CD4-positive, CD25-positive, alpha-beta regulatory T cell (primary cell): ENCODE data around the gene ANAPC10. TPM values are rescaled to one million over a fixed set of nuclear protein-coding genes. Genes with fewer than 3 reads are reported as not detected.
"Not testable (repeated sequence)": the region's sequence is repeated elsewhere in the genome, so short reads cannot be mapped to it uniquely, and the experiment has no call there.

Experiments used
- ATAC-seq, 2 donors: fragments of 150-1000 bp; cut with Tn5 transposase; one replicate each; pipeline ENCODE4 v1.10.0; 2021; ENCODE audit warnings: low read depth in 2 of 2, moderate number of reproducible peaks in 2 of 2, moderate library complexity in 1 of 2
- DNase-seq, 3 donors: peaks; one replicate each; pipeline versions ENCODE4 v3.0.0 to v3.0.0-alpha.2; 2012 to 2022; ENCODE audit warnings: mixed read lengths in 1 of 3
- H3K27ac ChIP-seq: one replicate; pipeline ENCODE4 v1.7.0; 2013; ENCODE audit warnings: mild to moderate bottlenecking, low read length; ENCODE audit not compliant: insufficient read depth, poor library complexity, severe bottlenecking
- H3K27me3 ChIP-seq: one replicate; pipeline ENCODE4 v1.7.0; 2013; ENCODE audit warnings: low read length; ENCODE audit not compliant: control insufficient read depth, insufficient read depth
- H3K36me3 ChIP-seq: one replicate; pipeline ENCODE4 v1.7.0; 2013; ENCODE audit warnings: mild to moderate bottlenecking, low read length, moderate library complexity; ENCODE audit not compliant: control insufficient read depth, insufficient read depth
- H3K4me1 ChIP-seq: 2 replicates; pipeline ENCODE4 v1.7.0; 2013; ENCODE audit warnings: mild to moderate bottlenecking, low read length; ENCODE audit not compliant: insufficient read depth, control insufficient read depth, poor library complexity, severe bottlenecking
- H3K4me3 ChIP-seq: one replicate; pipeline ENCODE4 v1.7.0; 2013; ENCODE audit warnings: low read depth, mild to moderate bottlenecking, low read length, moderate library complexity
- H3K9me3 ChIP-seq, 2 experiments: 1 replicate in 1 of 2; 2 replicates in 1 of 2; pipeline ENCODE4 v1.7.0; 2013; ENCODE audit warnings: low read length in 2 of 2, mild to moderate bottlenecking in 1 of 2, moderate library complexity in 1 of 2; ENCODE audit not compliant: control insufficient read depth in 2 of 2
- H3K27ac Mint-ChIP-seq, 3 donors: one replicate each; pipeline ENCODE4 v1.8.0; 2020 to 2022; ENCODE audit warnings: mild to moderate bottlenecking in 3 of 3, mixed read lengths in 3 of 3, moderate library complexity in 2 of 3
- H3K27me3 Mint-ChIP-seq: one replicate; pipeline ENCODE4 v1.8.0; 2022; ENCODE audit warnings: mild to moderate bottlenecking, mixed read lengths
- H3K36me3 Mint-ChIP-seq: one replicate; pipeline ENCODE4 v1.8.0; 2020; ENCODE audit warnings: mixed read lengths
- H3K4me1 Mint-ChIP-seq, 4 donors: one replicate each; pipeline ENCODE4 v1.8.0; 2020 to 2022; ENCODE audit warnings: mixed read lengths in 4 of 4, mild to moderate bottlenecking in 1 of 4
- H3K4me3 Mint-ChIP-seq, 4 donors: one replicate each; pipeline ENCODE4 v1.8.0; 2020 to 2022; ENCODE audit warnings: mild to moderate bottlenecking in 4 of 4, mixed read lengths in 4 of 4, moderate library complexity in 3 of 4
- H3K9me3 Mint-ChIP-seq, 7 donors: one replicate each; pipeline ENCODE4 v1.8.0; 2020 to 2022; ENCODE audit warnings: mixed read lengths in 7 of 7, mild to moderate bottlenecking in 3 of 7, moderate library complexity in 2 of 7
- polyA plus RNA-seq, 4 donors: library from polyadenylated mRNA; unstranded; fragments of 300-500 nt; fragmentation: Illumina TruSeq; gene quantifications; one replicate each; pipeline ENCODE4 v1.2.3, GENCODE V29; 2021
- total RNA-seq: library from RNA; stranded (reverse); gene quantifications from one replicate; pipeline ENCODE4 v1.2.3, GENCODE V29; 2022

Gene ANAPC10
- total RNA-seq (30.6 TPM), polyA plus RNA-seq (10 to 100 TPM; 38.5 to 56.9 (median 41.2) TPM)

- peaks cover 28 to 54% (median 42%) of the 10 kb centered on the region in 4 donors for H3K4me1 Mint-ChIP-seq
- ATAC-seq: peak; percentile 91 to 92
Measured at GRCh38 chr4:145097821-145098674, at the start of gene ANAPC10, which contains the start of gene ABCE1. Gene ANAPC10, minus strand, starts transcription at chr4:145098196. Its CDS starts 2,097 bp downstream, at chr4:145096099. Gene ABCE1, plus strand, starts transcription at chr4:145098311. Its CDS starts 6,102 bp downstream, at chr4:145104413.

GRCh38 chr4:145136219-145136618, 38.2 kb upstream of the ANAPC10 start:
- ATAC-seq (peak in 1 of 2 donors; percentile 71), DNase-seq (peak in 2 of 3 donors; percentile 16 to 36)
- Histone ChIP-seq H3K27ac (peak overlapping the region; percentile 57), H3K4me3 (peak overlapping the region; percentile 78), H3K36me3 (peaks cover 45% of the 10 kb centered on the region)
- Mint-ChIP-seq H3K4me3 (peak overlapping the region; percentile 53 to 88 (median 63)), H3K27ac (peak overlapping the region; percentile 20 to 71 (median 52)), H3K4me1 (peaks cover 32 to 48% (median 41%) of the 10 kb centered on the region in 4 donors), H3K36me3 (peaks cover 37% of the 10 kb centered on the region)
- not testable (repeated sequence) for H3K9me3 Mint-ChIP-seq, H3K4me1 ChIP-seq, H3K9me3 ChIP-seq, H3K27me3 ChIP-seq, H3K27me3 Mint-ChIP-seq

More at GRCh38 chr4:145097821-145098674, at the start of gene ANAPC10, which contains the start of gene ABCE1:
- Histone ChIP-seq H3K27ac (peak within 1 kb of the TSS; percentile 88), H3K9me3 (peaks cover 0 to 3% of the 10 kb centered on the region in 2 experiments), H3K36me3 (peaks cover 22% of the 10 kb centered on the region), H3K27me3 (no peaks in the 10 kb centered on the region), H3K4me1 (peaks cover 50% of the 10 kb centered on the region), H3K4me3 (peak within 1 kb of the TSS; percentile 91)
- Mint-ChIP-seq H3K36me3 (peaks cover 24% of the 10 kb centered on the region), H3K27ac (peak within 1 kb of the TSS; percentile 97 to 99 (median 98)), H3K9me3 (no peaks in the 10 kb centered on the region), H3K4me3 (peak within 1 kb of the TSS; percentile 95 to 99 (median 97)), H3K27me3 (no peaks in the 10 kb centered on the region)
- DNase-seq: peak; percentile 92 to 99 (median 95)

- Histone ChIP-seq H3K27ac (peak overlapping the region; percentile 11), H3K4me3 (peak overlapping the region; percentile 3), H3K36me3 (peaks cover 22% of the 10 kb centered on the region), H3K27me3 (no peaks in the 10 kb centered on the region), H3K4me1 (peaks cover 2% of the 10 kb centered on the region), H3K9me3 (no peaks in the 10 kb centered on the region)
- Mint-ChIP-seq H3K27me3 (no peaks in the 10 kb centered on the region), H3K4me1 (peaks cover 36 to 56% (median 42%) of the 10 kb centered on the region in 4 donors), H3K9me3 (no peaks in the 10 kb centered on the region), H3K27ac (peak overlapping the region; percentile 62 to 79 (median 75)), H3K36me3 (peaks cover 21% of the 10 kb centered on the region), H3K4me3 (no peak overlapping the region)
- DNase-seq: no peak
- peak in 1 of 2 donors; percentile 20 for ATAC-seq
Measured at GRCh38 chr4:145132511-145133098, 34.6 kb upstream of the ANAPC10 start.

- Mint-ChIP-seq H3K9me3 (no peaks in the 10 kb centered on the region), H3K4me1 (peaks cover 31 to 50% (median 42%) of the 10 kb centered on the region in 4 donors), H3K36me3 (peaks cover 22% of the 10 kb centered on the region), H3K4me3 (no peak overlapping the region), H3K27me3 (no peaks in the 10 kb centered on the region), H3K27ac (peak overlapping the region in 2 of 3 donors; percentile 50 to 79)
- Histone ChIP-seq H3K36me3 (peaks cover 21% of the 10 kb centered on the region), H3K4me3 (no peak overlapping the region), H3K9me3 (no peaks in the 10 kb centered on the region), H3K27ac (no peak overlapping the region), H3K4me1 (peaks cover 2% of the 10 kb centered on the region), H3K27me3 (no peaks in the 10 kb centered on the region)
- DNase-seq (no peak), ATAC-seq (no peak)
Measured at GRCh38 chr4:145131848-145132247, 33.9 kb upstream of the ANAPC10 start.

- H3K36me3 Mint-ChIP-seq: peaks cover 30% of the 10 kb centered on the region
- no peaks in the 10 kb centered on the region for H3K27me3 Mint-ChIP-seq
- H3K4me3 Mint-ChIP-seq: no peak overlapping the region
- Histone ChIP-seq H3K4me1 (peaks cover 9% of the 10 kb centered on the region), H3K9me3 (no peaks in the 10 kb centered on the region), H3K27me3 (no peaks in the 10 kb centered on the region), H3K27ac (no peak overlapping the region), H3K36me3 (peaks cover 19% of the 10 kb centered on the region), H3K4me3 (no peak overlapping the region)
- peak overlapping the region; percentile 32 to 68 (median 50) for H3K27ac Mint-ChIP-seq
- no peak for ATAC-seq
- peaks cover 0 to 2% (median 0%) of the 10 kb centered on the region in 7 donors for H3K9me3 Mint-ChIP-seq
- DNase-seq: peak in 1 of 3 donors; percentile 39
- peaks cover 33 to 54% (median 47%) of the 10 kb centered on the region in 4 donors for H3K4me1 Mint-ChIP-seq
Measured at GRCh38 chr4:145130788-145131399, 32.9 kb upstream of the ANAPC10 start.

GRCh38 chr4:145130130-145130529, 32.1 kb upstream of the ANAPC10 start:
- peaks cover 30 to 53% (median 46%) of the 10 kb centered on the region in 4 donors for H3K4me1 Mint-ChIP-seq
- no peak overlapping the region for H3K27ac ChIP-seq

GRCh38 chr4:145125396-145125795, 27.4 kb upstream of the ANAPC10 start:
- peaks cover 7 to 31% (median 23%) of the 10 kb centered on the region in 4 donors for H3K4me1 Mint-ChIP-seq
- H3K27ac Mint-ChIP-seq: peak overlapping the region; percentile 92 to 97 (median 93)
- peak overlapping the region; percentile 80 for H3K4me3 ChIP-seq
- H3K4me1 ChIP-seq: peaks cover 21% of the 10 kb centered on the region
- peak overlapping the region; percentile 73 to 92 (median 77) for H3K4me3 Mint-ChIP-seq
- peaks cover 48% of the 10 kb centered on the region for H3K36me3 ChIP-seq
- no peaks in the 10 kb centered on the region for H3K9me3 ChIP-seq
- no peaks in the 10 kb centered on the region for H3K27me3 ChIP-seq
- peak overlapping the region; percentile 86 for H3K27ac ChIP-seq
- DNase-seq (peak in 1 of 3 donors; percentile 59), ATAC-seq (peak; percentile 26 to 45)
- peaks cover 38% of the 10 kb centered on the region for H3K36me3 Mint-ChIP-seq
- peaks cover 0 to 2% (median 0%) of the 10 kb centered on the region in 7 donors for H3K9me3 Mint-ChIP-seq
- no peaks in the 10 kb centered on the region for H3K27me3 Mint-ChIP-seq

More at GRCh38 chr4:145130130-145130529, 32.1 kb upstream of the ANAPC10 start:
- Histone ChIP-seq H3K36me3 (peaks cover 19% of the 10 kb centered on the region), H3K4me1 (peaks cover 16% of the 10 kb centered on the region), H3K27me3 (no peaks in the 10 kb centered on the region), H3K4me3 (no peak overlapping the region), H3K9me3 (no peaks in the 10 kb centered on the region)
- DNase-seq: no peak
- no peak for ATAC-seq
- Mint-ChIP-seq H3K27ac (peak overlapping the region; percentile 10 to 68 (median 50)), H3K27me3 (no peaks in the 10 kb centered on the region), H3K4me3 (peak overlapping the region in 1 of 4 donors; percentile 7), H3K36me3 (peaks cover 32% of the 10 kb centered on the region), H3K9me3 (peaks cover 0 to 2% (median 0%) of the 10 kb centered on the region in 7 donors)
